ENCODE data around the gene SCN8A.
A peak's percentile ranks its signal among the peaks of the same experiment; 100 is the strongest.

Gene SCN8A

GRCh38 chr12:51579321-51579850 is 11.6 kb upstream of the SCN8A start:
- no peak overlapping the region for H3K4me3 ChIP-seq
- no peak overlapping the region for H3K27ac ChIP-seq
- H3K36me3 ChIP-seq = no peaks in the 10 kb centered on the region
- peaks cover 0 to 7% (median 0%) of the 10 kb centered on the region in 3 donors for H3K9me3 ChIP-seq
- DNase-seq = no peak
- no peaks in the 10 kb centered on the region for H3K27me3 ChIP-seq
- intact Hi-C loops (cut with DNase I; ENCODE audit: low total_unique reads) = no loop called here
- TF ChIP-seq, protein P1, sequence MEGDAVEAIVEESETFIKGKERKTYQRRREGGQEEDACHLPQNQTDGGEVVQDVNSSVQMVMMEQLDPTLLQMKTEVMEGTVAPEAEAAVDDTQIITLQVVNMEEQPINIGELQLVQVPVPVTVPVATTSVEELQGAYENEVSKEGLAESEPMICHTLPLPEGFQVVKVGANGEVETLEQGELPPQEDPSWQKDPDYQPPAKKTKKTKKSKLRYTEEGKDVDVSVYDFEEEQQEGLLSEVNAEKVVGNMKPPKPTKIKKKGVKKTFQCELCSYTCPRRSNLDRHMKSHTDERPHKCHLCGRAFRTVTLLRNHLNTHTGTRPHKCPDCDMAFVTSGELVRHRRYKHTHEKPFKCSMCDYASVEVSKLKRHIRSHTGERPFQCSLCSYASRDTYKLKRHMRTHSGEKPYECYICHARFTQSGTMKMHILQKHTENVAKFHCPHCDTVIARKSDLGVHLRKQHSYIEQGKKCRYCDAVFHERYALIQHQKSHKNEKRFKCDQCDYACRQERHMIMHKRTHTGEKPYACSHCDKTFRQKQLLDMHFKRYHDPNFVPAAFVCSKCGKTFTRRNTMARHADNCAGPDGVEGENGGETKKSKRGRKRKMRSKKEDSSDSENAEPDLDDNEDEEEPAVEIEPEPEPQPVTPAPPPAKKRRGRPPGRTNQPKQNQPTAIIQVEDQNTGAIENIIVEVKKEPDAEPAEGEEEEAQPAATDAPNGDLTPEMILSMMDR (IDR thresholded peaks at IDR 0.05) = no peak
- no peaks in the 10 kb centered on the region for H3K4me1 ChIP-seq

GRCh38 chr12:51589060-51589459 is 2.0 kb upstream of the SCN8A start:
- H3K4me1 ChIP-seq = peaks cover 0 to 14% (median 12%) of the 10 kb centered on the region in 4 donors
- H3K4me3 ChIP-seq = no peak overlapping the region
- DNase-seq = no peak
- H3K27ac ChIP-seq = no peak overlapping the region
- H3K36me3 ChIP-seq = no peaks in the 10 kb centered on the region
- TF ChIP-seq, protein P1 (IDR thresholded peaks at IDR 0.05) = no peak
- intact Hi-C loops (cut with DNase I; ENCODE audit: low total_unique reads) = no loop called here
- no peaks in the 10 kb centered on the region for H3K9me3 ChIP-seq
- H3K27me3 ChIP-seq = peaks cover 0 to 54% of the 10 kb centered on the region in 2 donors

DNA sequence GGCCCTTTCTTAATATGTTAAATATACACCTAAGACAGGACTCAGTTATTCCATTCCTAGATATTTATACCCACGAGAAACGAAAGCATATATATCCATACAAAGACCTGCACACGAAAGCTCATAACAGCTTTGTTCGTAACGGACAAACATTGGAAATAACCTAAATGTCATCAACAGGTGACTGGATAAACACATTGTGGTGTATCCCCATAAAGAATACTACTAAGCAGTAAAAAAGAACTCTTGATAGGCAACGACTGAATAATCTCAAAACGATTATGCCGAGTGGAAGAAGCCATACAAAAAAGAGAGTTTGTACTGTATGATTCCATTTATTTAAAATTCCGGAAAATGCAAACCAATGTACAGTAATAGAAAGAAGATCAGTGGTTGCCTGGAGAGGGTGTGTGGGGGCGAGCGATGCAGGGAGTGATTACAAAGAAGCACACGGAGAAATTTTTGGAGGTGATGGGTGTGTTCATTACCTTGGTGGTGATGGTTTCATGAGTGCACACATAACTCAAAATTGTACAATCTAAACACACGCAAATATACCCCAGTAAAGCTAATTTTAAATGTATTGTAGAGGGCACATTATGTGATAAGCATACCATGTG is 1.4 kb upstream of the SCN8A start:
- H3K27ac ChIP-seq = no peak overlapping the region
- intact Hi-C loops (cut with DNase I; ENCODE audit: low total_unique reads) = no loop called here
- no peak for DNase-seq
- H3K4me3 ChIP-seq = no peak overlapping the region
- TF ChIP-seq, protein P1 (IDR thresholded peaks at IDR 0.05) = no peak
- peaks cover 0 to 14% (median 12%) of the 10 kb centered on the region in 4 donors for H3K4me1 ChIP-seq
- peaks cover 0 to 55% of the 10 kb centered on the region in 2 donors for H3K27me3 ChIP-seq
- H3K9me3 ChIP-seq = no peaks in the 10 kb centered on the region
- no peaks in the 10 kb centered on the region for H3K36me3 ChIP-seq

DNA sequence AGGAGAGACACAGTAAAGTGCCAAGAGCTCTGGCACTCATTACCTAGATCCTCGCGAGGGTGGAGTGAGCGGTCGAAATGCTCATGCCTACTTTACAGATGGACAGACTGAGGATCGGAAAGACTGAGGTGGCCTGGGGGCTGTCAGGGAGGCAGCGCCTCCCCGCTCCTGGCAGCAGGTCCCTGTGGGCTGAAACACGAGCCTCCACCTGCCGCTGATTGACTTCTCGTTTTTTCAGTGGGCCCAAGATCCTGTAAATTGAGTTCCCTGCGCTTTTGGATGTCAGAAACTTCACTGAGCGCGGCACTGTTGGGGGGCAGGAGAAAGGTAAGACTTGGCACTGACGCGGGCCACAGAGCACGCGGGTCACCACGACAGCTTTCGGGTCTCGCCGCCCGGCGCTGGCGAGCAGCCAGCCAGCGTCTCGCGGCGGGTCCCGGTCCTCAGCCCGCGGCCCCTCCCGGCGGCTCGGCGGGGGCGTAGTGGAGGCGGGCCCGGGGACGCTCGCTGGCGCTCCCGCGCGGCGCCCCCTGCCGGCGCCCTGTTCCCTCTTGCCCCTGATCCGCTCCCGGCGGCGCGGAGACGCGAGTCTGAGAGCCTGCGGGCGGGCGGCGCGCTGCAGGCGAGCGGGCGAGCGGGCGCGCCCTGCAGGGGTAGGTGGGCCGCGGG is 552 bp upstream of the SCN8A start:
- DNase-seq = peak in 1 of 2 donors; percentile 22
- no peaks in the 10 kb centered on the region for H3K36me3 ChIP-seq
- no peak overlapping the region for H3K27ac ChIP-seq
- peaks cover 0 to 14% (median 12%) of the 10 kb centered on the region in 4 donors for H3K4me1 ChIP-seq
- H3K27me3 ChIP-seq = peaks cover 0 to 53% of the 10 kb centered on the region in 2 donors
- TF ChIP-seq, protein P1 (IDR thresholded peaks at IDR 0.05) = no peak
- intact Hi-C loops (cut with DNase I; ENCODE audit: low total_unique reads) = no loop called here
- no peaks in the 10 kb centered on the region for H3K9me3 ChIP-seq
- peak overlapping the region; percentile 45 to 58 for H3K4me3 ChIP-seq

GRCh38 chr12:51592034-51592705 is 1.1 kb downstream of the SCN8A start:
- H3K4me1 ChIP-seq = peaks cover 0 to 14% (median 12%) of the 10 kb centered on the region in 4 donors
- TF ChIP-seq, protein P1 (IDR thresholded peaks at IDR 0.05) = no peak
- DNase-seq = no peak
- no peak overlapping the region for H3K27ac ChIP-seq
- no peaks in the 10 kb centered on the region for H3K36me3 ChIP-seq
- intact Hi-C loops (cut with DNase I; ENCODE audit: low total_unique reads) = no loop called here
- H3K27me3 ChIP-seq = peaks cover 0 to 47% of the 10 kb centered on the region in 2 donors
- H3K4me3 ChIP-seq = no peak overlapping the region
- H3K9me3 ChIP-seq = no peaks in the 10 kb centered on the region
